Measurements from ENCODE around the gene TPSG1. TPM values are rescaled to one million over a fixed set of nuclear protein-coding genes. Genes with fewer than 3 reads are reported as not detected.

Gene TPSG1
- total and polyA plus RNA-seq, 2 experiments from 2014 or later: not detected

- Histone ChIP-seq H3K27ac (no peak overlapping the region), H3K4me1 (ENCODE audit: insufficient read depth) (no peaks in the 10 kb centered on the region), H3K36me3 (ENCODE audit: low read depth) (no peaks in the 10 kb centered on the region), H3F3A (ENCODE audit: insufficient read depth) (no peaks in the 10 kb centered on the region), H3K9me3 (ENCODE audit: low read depth) (no peaks in the 10 kb centered on the region), H3K9me2 (ENCODE audit: insufficient read depth) (no peaks in the 10 kb centered on the region), H3K4me3 (no peak overlapping the region), H3K4me2 (ENCODE audit: unreplicated experiment) (no peak overlapping the region), H3K9ac (no peak overlapping the region), H3K27me3 (replicated peaks; ENCODE audit: insufficient read depth) (no peaks in the 10 kb centered on the region), H4K20me1 (ENCODE audit: insufficient read depth) (no peaks in the 10 kb centered on the region), H3K79me2 (ENCODE audit: insufficient read depth) (no peaks in the 10 kb centered on the region), H2AFZ (no peak overlapping the region)
- WGBS, 2 experiments (ENCODE audit: low coverage in 1 of 2, low lambda C conversion rate in 2 of 2, missing lambda C conversion rate in 2 of 2): 65 to 67% methylated on average over 22 to 24 of the region's 24 CpGs
- TF ChIP-seq EZH2phosphoT487 (IDR thresholded peaks at IDR 0.05; ENCODE audit: insufficient read depth, low read depth): no peak
- TF ChIP-seq EZH2 (IDR thresholded peaks at IDR 0.05; ENCODE audit: insufficient read depth, poor library complexity, severe bottlenecking): no peak
- DNase-seq: no peak
- in situ Hi-C loops (cut with MboI): no loop called here
These were observed 6.0 kb downstream of the TPSG1 start for GRCh38 chr16:1218930-1219611.

GRCh38 chr16:1218061-1218929, 6.8 kb downstream of the TPSG1 start:
- H3F3A ChIP-seq (ENCODE audit: insufficient read depth): no peaks in the 10 kb centered on the region
- no peak for TF ChIP-seq EZH2phosphoT487 (IDR thresholded peaks at IDR 0.05; ENCODE audit: insufficient read depth, low read depth)
- no peak for TF ChIP-seq EZH2 (IDR thresholded peaks at IDR 0.05; ENCODE audit: insufficient read depth, poor library complexity, severe bottlenecking)
- no peaks in the 10 kb centered on the region for H4K20me1 ChIP-seq (ENCODE audit: insufficient read depth)
- H3K27ac ChIP-seq: no peak overlapping the region
- 81% methylated on average over 38 to 48 of the region's 49 CpGs for WGBS, 2 experiments (ENCODE audit: low coverage in 1 of 2, low lambda C conversion rate in 2 of 2, missing lambda C conversion rate in 2 of 2)
- H3K27me3 ChIP-seq (replicated peaks; ENCODE audit: insufficient read depth): no peaks in the 10 kb centered on the region
- no peak overlapping the region for H3K4me3 ChIP-seq
- H2AFZ ChIP-seq: no peak overlapping the region
- no peaks in the 10 kb centered on the region for H3K9me2 ChIP-seq (ENCODE audit: insufficient read depth)
- no peaks in the 10 kb centered on the region for H3K4me1 ChIP-seq (ENCODE audit: insufficient read depth)
- in situ Hi-C loops (cut with MboI): no loop called here
- H3K4me2 ChIP-seq (ENCODE audit: unreplicated experiment): no peak overlapping the region
- no peaks in the 10 kb centered on the region for H3K36me3 ChIP-seq (ENCODE audit: low read depth)
- no peak for DNase-seq
- H3K9me3 ChIP-seq (ENCODE audit: low read depth): no peaks in the 10 kb centered on the region
- no peak overlapping the region for H3K9ac ChIP-seq
- no peaks in the 10 kb centered on the region for H3K79me2 ChIP-seq (ENCODE audit: insufficient read depth)

- WGBS, 2 experiments (ENCODE audit: low coverage in 1 of 2, low lambda C conversion rate in 2 of 2, missing lambda C conversion rate in 2 of 2): 78 to 79% methylated on average over 23 to 24 of the region's 24 CpGs
- H3K27me3 ChIP-seq (replicated peaks; ENCODE audit: insufficient read depth): no peaks in the 10 kb centered on the region
- in situ Hi-C loops (cut with MboI): no loop called here
These were observed 7.5 kb downstream of the TPSG1 start for GRCh38 chr16:1217526-1217925.

GRCh38 chr16:1216681-1217400, 8.2 kb downstream of the TPSG1 start:
- H3K36me3 ChIP-seq (ENCODE audit: low read depth): no peaks in the 10 kb centered on the region
- no peak overlapping the region for H3K4me2 ChIP-seq (ENCODE audit: unreplicated experiment)
- no peak overlapping the region for H3K27ac ChIP-seq
- no peak overlapping the region for H3K4me3 ChIP-seq
- no peak for DNase-seq
- no peaks in the 10 kb centered on the region for H3K9me3 ChIP-seq (ENCODE audit: low read depth)
- H3F3A ChIP-seq (ENCODE audit: insufficient read depth): no peaks in the 10 kb centered on the region
- WGBS, 2 experiments (ENCODE audit: low coverage in 1 of 2, low lambda C conversion rate in 2 of 2, missing lambda C conversion rate in 2 of 2): 61 to 65% methylated on average over 27 of the region's 32 CpGs
- H4K20me1 ChIP-seq (ENCODE audit: insufficient read depth): no peaks in the 10 kb centered on the region
- no peaks in the 10 kb centered on the region for H3K79me2 ChIP-seq (ENCODE audit: insufficient read depth)
- TF ChIP-seq EZH2phosphoT487 (IDR thresholded peaks at IDR 0.05; ENCODE audit: insufficient read depth, low read depth): no peak
- TF ChIP-seq EZH2 (IDR thresholded peaks at IDR 0.05; ENCODE audit: insufficient read depth, poor library complexity, severe bottlenecking): no peak
- H3K9ac ChIP-seq: no peak overlapping the region
- H2AFZ ChIP-seq: no peak overlapping the region
- H3K4me1 ChIP-seq (ENCODE audit: insufficient read depth): no peaks in the 10 kb centered on the region
- no peaks in the 10 kb centered on the region for H3K27me3 ChIP-seq (replicated peaks; ENCODE audit: insufficient read depth)
- no peaks in the 10 kb centered on the region for H3K9me2 ChIP-seq (ENCODE audit: insufficient read depth)
- in situ Hi-C loops (cut with MboI): no loop called here

More at GRCh38 chr16:1217526-1217925, 7.5 kb downstream of the TPSG1 start:
- H3K79me2 ChIP-seq (ENCODE audit: insufficient read depth): no peaks in the 10 kb centered on the region
- no peaks in the 10 kb centered on the region for H3K4me1 ChIP-seq (ENCODE audit: insufficient read depth)
- no peak for DNase-seq
- H3F3A ChIP-seq (ENCODE audit: insufficient read depth): no peaks in the 10 kb centered on the region
- no peak overlapping the region for H2AFZ ChIP-seq
- no peak overlapping the region for H3K4me2 ChIP-seq (ENCODE audit: unreplicated experiment)
- TF ChIP-seq EZH2 (IDR thresholded peaks at IDR 0.05; ENCODE audit: insufficient read depth, poor library complexity, severe bottlenecking): no peak
- no peak for TF ChIP-seq EZH2phosphoT487 (IDR thresholded peaks at IDR 0.05; ENCODE audit: insufficient read depth, low read depth)
- no peaks in the 10 kb centered on the region for H3K9me3 ChIP-seq (ENCODE audit: low read depth)
- H3K27ac ChIP-seq: no peak overlapping the region
- H3K4me3 ChIP-seq: no peak overlapping the region
- H4K20me1 ChIP-seq (ENCODE audit: insufficient read depth): no peaks in the 10 kb centered on the region
- no peak overlapping the region for H3K9ac ChIP-seq
- no peaks in the 10 kb centered on the region for H3K9me2 ChIP-seq (ENCODE audit: insufficient read depth)
- H3K36me3 ChIP-seq (ENCODE audit: low read depth): no peaks in the 10 kb centered on the region

All from GM23248 (cell line).